GM18511 (cell line): ENCODE results near the gene MIS18A.
"Not testable (repeated sequence)": the region's sequence is repeated elsewhere in the genome, so short reads cannot be mapped to it uniquely, and the experiment has no call there.

Experiments
- ATAC-seq: cut with Tn5 transposase; IDR thresholded peaks from one replicate; pipeline ENCODE4 v1.9.1; 2021; ENCODE audit warnings: mild to moderate bottlenecking, moderate library complexity; ENCODE audit not compliant: unreplicated experiment

Gene MIS18A

GRCh38 chr21:32278518-32279376 is at the start of gene MIS18A:
TSS of gene MIS18A (minus strand) at chr21:32279049. CDS start at chr21:32279014, 35 bp downstream.
- ATAC-seq = peak; percentile 93

- no peak for ATAC-seq
These were observed 49.7 kb upstream of the MIS18A start for GRCh38 chr21:32328595-32328994.

- ATAC-seq = no peak
These were observed 46.9 kb upstream of the MIS18A start for GRCh38 chr21:32325706-32326105.

- no peak for ATAC-seq
These were observed 43.8 kb upstream of the MIS18A start for GRCh38 chr21:32322676-32323075.

- ATAC-seq = no peak
These were observed 43.3 kb upstream of the MIS18A start for GRCh38 chr21:32322103-32322502.

GRCh38 chr21:32321480-32321879 is 42.6 kb upstream of the MIS18A start:
- ATAC-seq = no peak

- ATAC-seq = no peak
These were observed 41.9 kb upstream of the MIS18A start for GRCh38 chr21:32320726-32321125.

GRCh38 chr21:32320059-32320458 is 41.2 kb upstream of the MIS18A start:
- ATAC-seq = no peak

- no peak for ATAC-seq
These were observed 40.2 kb upstream of the MIS18A start for GRCh38 chr21:32319012-32319411.

- no peak for ATAC-seq
These were observed 38.9 kb upstream of the MIS18A start for GRCh38 chr21:32317726-32318125.

GRCh38 chr21:32316361-32317215 is 37.7 kb upstream of the MIS18A start:
- ATAC-seq = no peak

- ATAC-seq = no peak
These were observed 36.8 kb upstream of the MIS18A start for GRCh38 chr21:32315511-32316281.

GRCh38 chr21:32314806-32315205 is 36.0 kb upstream of the MIS18A start:
- no peak for ATAC-seq

GRCh38 chr21:32312976-32313375 is 34.1 kb upstream of the MIS18A start:
- ATAC-seq = no peak

- ATAC-seq = no peak
These were observed 33.5 kb upstream of the MIS18A start for GRCh38 chr21:32312326-32312725.

- no peak for ATAC-seq
These were observed 32.8 kb upstream of the MIS18A start for GRCh38 chr21:32311621-32312020.

GRCh38 chr21:32310976-32311375 is 32.1 kb upstream of the MIS18A start:
- ATAC-seq = not testable (repeated sequence)

- ATAC-seq = no peak
These were observed 31.1 kb upstream of the MIS18A start for GRCh38 chr21:32309906-32310460.

GRCh38 chr21:32308696-32309095 is 29.8 kb upstream of the MIS18A start:
- ATAC-seq = no peak

- no peak for ATAC-seq
These were observed 28.9 kb upstream of the MIS18A start for GRCh38 chr21:32307706-32308105.
